Peyer's patch (tissue), 4 donors: ENCODE data around the gene EXOSC9.

Experiments
- CTCF ChIP-seq, 6 experiments: fragments of 450-650 bp in 4 of 6; fragments of 200-600 bp in 2 of 6; sonication (generic) in 1 of 6; IDR thresholded peaks; one replicate each; pipeline ENCODE4 v1.5.1; 2017 to 2019; ENCODE audit warnings: antibody characterized with exemption in 6 of 6, mild to moderate bottlenecking in 3 of 6, moderate library complexity in 1 of 6
- POLR2A ChIP-seq, 2 donors: fragments of 450-650 bp; IDR thresholded peaks; one replicate each; pipeline ENCODE4 v1.5.1; 2017; ENCODE audit warnings: antibody characterized with exemption in 2 of 2, mild to moderate bottlenecking in 2 of 2, moderate library complexity in 2 of 2

- TF ChIP-seq POLR2A (IDR thresholded peaks at IDR 0.05) (no peak), CTCF (IDR thresholded peaks at IDR 0.05) (no peak)
Measured at GRCh38 chr4:121786221-121786620, 14.9 kb upstream of the EXOSC9 start.
